COLO668 (cell line): ENCODE results near the gene IGSF8.
"Not testable (repeated sequence)": the region's sequence is repeated elsewhere in the genome, so short reads cannot be mapped to it uniquely, and the experiment has no call there.

ENCODE experiments used
- DNase-seq: peaks from one replicate; lab custom pipeline; 2025; ENCODE audit not compliant: unreplicated experiment; lab: John Stamatoyannopoulos, UW

Gene IGSF8

GRCh38 chr1:160127381-160127780, 29.0 kb upstream of the IGSF8 start:
- DNase-seq = no peak

- not testable (repeated sequence) for DNase-seq
Measured at GRCh38 chr1:160126342-160126741, 27.9 kb upstream of the IGSF8 start.

GRCh38 chr1:160125746-160126145, 27.3 kb upstream of the IGSF8 start:
- no peak for DNase-seq

GRCh38 chr1:160124705-160125478, 26.5 kb upstream of the IGSF8 start:
- DNase-seq = no peak

GRCh38 chr1:160123726-160124125, 25.3 kb upstream of the IGSF8 start:
- DNase-seq = no peak

- no peak for DNase-seq
Measured at GRCh38 chr1:160122978-160123495, 24.6 kb upstream of the IGSF8 start.

- no peak for DNase-seq
Measured at GRCh38 chr1:160121388-160121787, 23.0 kb upstream of the IGSF8 start.

GRCh38 chr1:160120797-160121196, 22.4 kb upstream of the IGSF8 start:
- no peak for DNase-seq

GRCh38 chr1:160118928-160119327, 20.5 kb upstream of the IGSF8 start:
- no peak for DNase-seq

GRCh38 chr1:160117709-160118183, 19.3 kb upstream of the IGSF8 start:
- no peak for DNase-seq

- no peak for DNase-seq
Measured at GRCh38 chr1:160117300-160117699, 18.9 kb upstream of the IGSF8 start.

GRCh38 chr1:160116283-160117147, 18.1 kb upstream of the IGSF8 start:
- no peak for DNase-seq

- DNase-seq = no peak
Measured at GRCh38 chr1:160115545-160116282, 17.3 kb upstream of the IGSF8 start, which contains the start of gene ATP1A2. ATP1A2 (plus strand) TSS chr1:160115759; CDS start chr1:160115862, 103 bp downstream.

GRCh38 chr1:160114085-160114484, 15.7 kb upstream of the IGSF8 start:
- no peak for DNase-seq

- DNase-seq = no peak
Measured at GRCh38 chr1:160113407-160113806, 15.0 kb upstream of the IGSF8 start.

- no peak for DNase-seq
Measured at GRCh38 chr1:160112357-160112756, 13.9 kb upstream of the IGSF8 start.

GRCh38 chr1:160111462-160111861, 13.0 kb upstream of the IGSF8 start:
- DNase-seq = not testable (repeated sequence)

- DNase-seq = no peak
Measured at GRCh38 chr1:160109686-160110085, 11.3 kb upstream of the IGSF8 start.

GRCh38 chr1:160108888-160109662, 10.7 kb upstream of the IGSF8 start:
- no peak for DNase-seq

GRCh38 chr1:160107512-160107911, 9.1 kb upstream of the IGSF8 start:
- no peak for DNase-seq
